PC-3 (cell line): ENCODE results near the gene KCNH6.

Experiments
- CTCF ChIP-seq: fragments of 300-600 bp; sonication (generic); conservative IDR thresholded peaks from 2 replicates; pipeline ENCODE4 v1.5.1; 2017; ENCODE audit warnings: antibody characterized with exemption, low read depth, mild to moderate bottlenecking, low read length
- EZH2 ChIP-seq: fragments of 300-600 bp; sonication (generic); IDR thresholded peaks from one replicate; pipeline ENCODE4 v1.6.1; 2017; ENCODE audit warnings: antibody characterized with exemption, mild to moderate bottlenecking, low read length; ENCODE audit not compliant: unreplicated experiment
- EZH2phosphoT487 ChIP-seq: fragments of 300-600 bp; sonication (generic); IDR thresholded peaks from 2 replicates; pipeline ENCODE4 v1.6.1; 2018; ENCODE audit warnings: mild to moderate bottlenecking, antibody characterized with exemption, low read length, borderline replicate concordance

- TF ChIP-seq CTCF: no peak
- no peak for TF ChIP-seq EZH2
- TF ChIP-seq EZH2phosphoT487: no peak
Measured at GRCh38 chr17:63504261-63504660, 18.9 kb upstream of the KCNH6 start.
